Activated CD8-positive, alpha-beta memory T cell treated with anti-CD3 and anti-CD28 coated beads, Interleukin-2, amount 50 U/mL, for 48 hours (primary cell): Measurements from ENCODE around the gene NFAM1.

Experiments
- DNase-seq: peaks from one replicate; pipeline ENCODE4 v3.0.0-alpha.2; 2020

Gene NFAM1

GRCh38 chr22:42332089-42332488 is 100.1 kb downstream of the NFAM1 start:
- DNase-seq: no peak

GRCh38 chr22:42331014-42331413 is 101.2 kb downstream of the NFAM1 start:
- DNase-seq: no peak
